ENCODE data around the gene MYO1E.

- no peak for TF ChIP-seq CTCF (IDR thresholded peaks at IDR 0.05)
- no peak for TF ChIP-seq POLR2A (IDR thresholded peaks at IDR 0.05)
Observed at GRCh38 chr15:59174151-59174834, 198.4 kb downstream of the MYO1E start.

Data from uterus (tissue), 2 donors.